Measurements from ENCODE around the gene CACNA1C.

- TF ChIP-seq CTCF (IDR thresholded peaks at IDR 0.05) (no peak), POLR2A (IDR thresholded peaks at IDR 0.05) (no peak)
Observed at GRCh38 chr12:2376908-2377657, 324.3 kb downstream of the CACNA1C start.
